A549 (cell line): ENCODE results near the gene SNW1.

Experiments used
- CEBPB ChIP-seq, 2 experiments: fragments of >200 bp in 1 of 2; sonication (Bioruptor Twin) in 1 of 2; formaldehyde crosslinking in 1 of 2; IDR thresholded peaks; 2 replicates each; pipeline ENCODE4 v1.6.1; 2012 to 2016
- CHD2 ChIP-seq: fragments of 150-350 bp; IDR thresholded peaks from 2 replicates; pipeline ENCODE4 v1.6.1; 2014; ENCODE audit warnings: low read length; ENCODE audit not compliant: partially characterized antibody
- CHD4 ChIP-seq: fragments of 200-600 bp; sonication (generic); IDR thresholded peaks from 2 replicates; pipeline ENCODE4 v1.6.1; 2016; ENCODE audit warnings: antibody characterized with exemption, mild to moderate bottlenecking, borderline replicate concordance
- CTCF ChIP-seq: fragments of >200 bp; sonication (Bioruptor Twin); formaldehyde crosslinking; IDR thresholded peaks from 3 replicates; pipeline ENCODE4 v1.5.1; 2016
- MYC ChIP-seq: IDR thresholded peaks from 2 replicates; pipeline ENCODE4 v1.6.1; 2012; ENCODE audit warnings: mild to moderate bottlenecking, inconsistent platforms, low read length, improper control_type of control experiment, borderline replicate concordance
- NFE2L2 ChIP-seq: fragments of 150-350 bp; conservative IDR thresholded peaks from 2 replicates; pipeline ENCODE4 v1.6.1; 2014; ENCODE audit warnings: low read length
- RCOR1 ChIP-seq: fragments of 150-350 bp; IDR thresholded peaks from 2 replicates; pipeline ENCODE4 v1.6.1; 2014; ENCODE audit warnings: antibody characterized with exemption, low read length, low read depth
- REST ChIP-seq: fragments of 200-600 bp; sonication (generic); IDR thresholded peaks from 2 replicates; pipeline ENCODE4 v1.6.1; 2016; ENCODE audit warnings: antibody characterized with exemption, mild to moderate bottlenecking, moderate library complexity
- RFX5 ChIP-seq: fragments of 450-650 bp; IDR thresholded peaks from 2 replicates; pipeline ENCODE4 v1.7.1; 2014; ENCODE audit warnings: antibody characterized with exemption, mild to moderate bottlenecking, moderate library complexity
- USF2 ChIP-seq: fragments of 450-650 bp; IDR thresholded peaks from 2 replicates; pipeline ENCODE4 v1.6.1; 2014; ENCODE audit warnings: antibody characterized with exemption
- ZFP36 ChIP-seq: fragments of 450-650 bp; IDR thresholded peaks from 2 replicates; pipeline ENCODE4 v1.6.1; 2014; ENCODE audit warnings: borderline replicate concordance; ENCODE audit not compliant: partially characterized antibody
- TF ChIP-seq, protein P1 (sequence below): IDR thresholded peaks from 2 replicates; pipeline ENCODE4 v1.6.1; 2012

GRCh38 chr14:77786148-77786547, 25.2 kb upstream of the SNW1 start:
- no peak for TF ChIP-seq RCOR1
- no peak for TF ChIP-seq REST
- TF ChIP-seq ZFP36: no peak
- TF ChIP-seq CTCF: no peak
- no peak for TF ChIP-seq RFX5
- no peak for TF ChIP-seq NFE2L2
- no peak for TF ChIP-seq USF2
- no peak for TF ChIP-seq MYC
- no peak for TF ChIP-seq CHD2
- no peak for TF ChIP-seq CEBPB (IDR thresholded peaks at IDR 0.05)
- TF ChIP-seq, protein P1, sequence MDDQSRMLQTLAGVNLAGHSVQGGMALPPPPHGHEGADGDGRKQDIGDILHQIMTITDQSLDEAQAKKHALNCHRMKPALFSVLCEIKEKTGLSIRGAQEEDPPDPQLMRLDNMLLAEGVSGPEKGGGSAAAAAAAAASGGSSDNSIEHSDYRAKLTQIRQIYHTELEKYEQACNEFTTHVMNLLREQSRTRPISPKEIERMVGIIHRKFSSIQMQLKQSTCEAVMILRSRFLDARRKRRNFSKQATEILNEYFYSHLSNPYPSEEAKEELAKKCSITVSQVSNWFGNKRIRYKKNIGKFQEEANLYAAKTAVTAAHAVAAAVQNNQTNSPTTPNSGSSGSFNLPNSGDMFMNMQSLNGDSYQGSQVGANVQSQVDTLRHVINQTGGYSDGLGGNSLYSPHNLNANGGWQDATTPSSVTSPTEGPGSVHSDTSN: no peak
- TF ChIP-seq CHD4: no peak
